ENCODE results near the gene TBC1D7.

DNA sequence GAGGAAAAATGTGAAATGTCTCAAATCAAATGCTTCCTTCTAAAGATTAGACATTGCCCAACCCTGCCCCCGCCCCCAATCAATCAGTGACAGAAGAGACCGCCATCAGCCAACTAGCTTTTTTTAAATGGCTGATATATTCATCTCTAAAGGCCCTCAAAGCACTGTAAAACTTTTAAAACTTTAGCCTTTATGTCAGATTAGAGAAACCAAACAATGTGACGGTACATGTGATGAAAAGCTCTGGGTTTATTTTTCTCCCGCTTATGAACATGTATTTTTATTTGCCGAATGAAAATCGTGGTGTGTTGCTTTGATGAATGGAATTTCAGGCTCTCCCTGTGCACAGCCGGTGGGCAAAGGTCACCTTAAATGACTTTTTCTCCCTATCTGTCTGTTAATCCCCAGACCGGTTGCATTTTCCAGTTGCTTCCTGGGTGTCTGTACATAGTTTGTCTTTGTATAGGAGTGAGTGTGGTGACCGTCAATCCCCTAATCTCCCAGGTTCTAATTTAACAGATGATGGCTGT lies 38.5 kb downstream of the TBC1D7 start:
- TF ChIP-seq, protein P1, sequence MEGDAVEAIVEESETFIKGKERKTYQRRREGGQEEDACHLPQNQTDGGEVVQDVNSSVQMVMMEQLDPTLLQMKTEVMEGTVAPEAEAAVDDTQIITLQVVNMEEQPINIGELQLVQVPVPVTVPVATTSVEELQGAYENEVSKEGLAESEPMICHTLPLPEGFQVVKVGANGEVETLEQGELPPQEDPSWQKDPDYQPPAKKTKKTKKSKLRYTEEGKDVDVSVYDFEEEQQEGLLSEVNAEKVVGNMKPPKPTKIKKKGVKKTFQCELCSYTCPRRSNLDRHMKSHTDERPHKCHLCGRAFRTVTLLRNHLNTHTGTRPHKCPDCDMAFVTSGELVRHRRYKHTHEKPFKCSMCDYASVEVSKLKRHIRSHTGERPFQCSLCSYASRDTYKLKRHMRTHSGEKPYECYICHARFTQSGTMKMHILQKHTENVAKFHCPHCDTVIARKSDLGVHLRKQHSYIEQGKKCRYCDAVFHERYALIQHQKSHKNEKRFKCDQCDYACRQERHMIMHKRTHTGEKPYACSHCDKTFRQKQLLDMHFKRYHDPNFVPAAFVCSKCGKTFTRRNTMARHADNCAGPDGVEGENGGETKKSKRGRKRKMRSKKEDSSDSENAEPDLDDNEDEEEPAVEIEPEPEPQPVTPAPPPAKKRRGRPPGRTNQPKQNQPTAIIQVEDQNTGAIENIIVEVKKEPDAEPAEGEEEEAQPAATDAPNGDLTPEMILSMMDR (conservative IDR thresholded peaks at IDR 0.05; ENCODE audit: low read depth, low read length): no peak
- no peak for TF ChIP-seq EZH2 (IDR thresholded peaks at IDR 0.05; ENCODE audit: borderline replicate concordance, low read depth, low read length, poor library complexity, severe bottlenecking)

All from A673 (cell line).